Fibroblast of mammary gland (primary cell): Measurements from ENCODE around the gene MME.
"Not testable (repeated sequence)": the region's sequence is repeated elsewhere in the genome, so short reads cannot be mapped to it uniquely, and the experiment has no call there.

Experiments used
- DNase-seq: peaks from one replicate; pipeline ENCODE4 v3.0.0-alpha.2; 2010; ENCODE audit warnings: low read depth
- H3K4me3 ChIP-seq: 2 replicates; pipeline ENCODE4 v1.5.1; 2011; ENCODE audit warnings: low read depth, mild to moderate bottlenecking, low read length, moderate library complexity; ENCODE audit not compliant: control insufficient read depth
- CTCF ChIP-seq: conservative IDR thresholded peaks from 2 replicates; pipeline ENCODE4 v1.5.1; 2011; ENCODE audit warnings: low read depth, low read length, inconsistent platforms; ENCODE audit not compliant: control insufficient read depth, insufficient read depth

Gene MME

GRCh38 chr3:155110022-155110421 is 29.9 kb downstream of the MME start:
- TF ChIP-seq CTCF, result no peak
- DNase-seq, result no peak
- no peak overlapping the region for H3K4me3 ChIP-seq

- H3K4me3 ChIP-seq, result no peak overlapping the region
- no peak for DNase-seq
- TF ChIP-seq CTCF, result no peak
Observed at GRCh38 chr3:155110996-155111901, 31.1 kb downstream of the MME start.

GRCh38 chr3:155111971-155112370 is 31.9 kb downstream of the MME start:
- no peak for TF ChIP-seq CTCF
- no peak overlapping the region for H3K4me3 ChIP-seq
- DNase-seq, result no peak

- H3K4me3 ChIP-seq, result no peak overlapping the region
- no peak for DNase-seq
- no peak for TF ChIP-seq CTCF
Observed at GRCh38 chr3:155112661-155113389, 32.7 kb downstream of the MME start.

DNA sequence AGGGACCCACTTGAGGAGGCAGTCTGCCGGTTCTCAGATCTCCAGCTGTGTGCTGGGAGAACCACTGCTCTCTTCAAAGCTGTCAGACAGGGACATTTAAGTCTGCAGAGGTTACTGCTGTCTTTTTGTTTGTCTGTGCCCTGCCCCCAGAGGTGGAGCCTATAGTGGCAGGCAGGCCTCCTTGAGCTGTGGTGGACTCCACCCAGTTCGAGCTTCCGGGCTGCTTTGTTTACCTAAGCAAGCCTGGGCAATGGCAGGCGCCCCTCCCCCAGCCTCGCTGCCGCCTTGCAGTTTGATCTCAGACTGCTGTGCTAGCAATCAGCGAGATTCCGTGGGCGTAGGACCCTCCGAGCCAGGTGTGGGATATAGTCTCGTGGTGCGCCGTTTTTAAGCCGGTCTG is 44.6 kb downstream of the MME start:
- not testable (repeated sequence) for H3K4me3 ChIP-seq, DNase-seq

DNA sequence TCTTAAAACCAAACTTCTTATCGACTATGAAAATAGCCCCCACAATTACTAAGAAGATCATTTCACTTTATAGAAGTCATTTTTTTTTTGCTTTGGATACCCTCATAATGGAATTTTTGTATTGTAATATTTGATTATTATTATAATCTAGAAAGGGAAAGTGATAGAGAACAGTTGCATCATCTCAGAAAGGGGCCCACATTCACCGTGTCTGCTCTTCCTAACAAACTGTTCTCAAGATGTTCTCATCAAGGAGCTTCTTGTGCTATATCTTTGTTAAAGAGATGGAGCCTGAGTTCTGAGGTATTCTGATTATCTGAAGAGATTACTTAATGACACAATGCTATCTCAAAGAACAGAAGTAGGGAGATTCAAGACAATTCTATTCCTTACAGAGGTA is 49.3 kb downstream of the MME start:
- TF ChIP-seq CTCF, result no peak
- no peak for DNase-seq
- no peak overlapping the region for H3K4me3 ChIP-seq

DNA sequence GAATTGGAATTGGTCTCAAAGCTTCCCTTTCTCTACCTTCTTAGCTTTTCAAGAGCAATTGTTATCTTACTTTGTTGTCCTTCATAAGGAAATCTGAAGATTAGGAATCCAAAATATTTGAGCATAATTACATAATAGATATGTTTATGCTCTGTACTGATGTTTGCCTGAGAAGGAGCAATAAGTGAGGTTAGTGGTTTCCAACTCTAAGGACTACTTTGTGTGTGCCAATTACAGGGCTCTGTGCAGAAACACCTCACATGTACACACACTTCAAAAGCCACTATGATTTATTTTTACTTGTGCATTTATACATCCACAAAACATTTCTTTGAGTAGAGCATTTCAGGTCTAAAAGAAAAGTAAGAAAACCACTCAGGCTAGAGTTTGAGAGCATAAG is 49.9 kb downstream of the MME start:
- DNase-seq, result no peak
- TF ChIP-seq CTCF, result no peak
- no peak overlapping the region for H3K4me3 ChIP-seq
